HCT116 (cell line): Measurements from ENCODE around the gene CDON. TPM values are rescaled to one million over a fixed set of nuclear protein-coding genes. Genes with fewer than 3 reads are reported as not detected.

Source experiments
- ATAC-seq: fragments of 200-7000 bp; cut with Tn5 transposase; 2 replicates; pipeline ENCODE4 v1.9.1; 2020; ENCODE audit warnings: mild to moderate bottlenecking, moderate library complexity
- BruUV-seq: library from RNA; stranded (reverse); fragments of 400-500 nt; replicated peaks from 2 replicates; lab custom pipeline; 2021; lab: Mats Ljungman, UMichigan
- CTCF ChIA-PET: fragments of 300-600 bp; sonication (Branson Sonifier 250); formaldehyde crosslinking; loops from one replicate; lab custom pipeline; 2021; ENCODE audit warnings: antibody characterized with exemption; lab: Charles Lee
- POLR2A ChIA-PET: fragments of 300-600, 350-600 bp; sonication (Branson Sonifier 250); formaldehyde crosslinking; loops from one replicate; lab custom pipeline; 2021; ENCODE audit warnings: antibody characterized with exemption; lab: Charles Lee
- RAD21 ChIA-PET, 2 experiments: fragments of 300-600 bp; sonication (Branson Sonifier 250); formaldehyde crosslinking; loops; one replicate each; lab custom pipeline; 2023; ENCODE audit warnings: low total read pairs in 2 of 2; ENCODE audit not compliant: uncharacterized antibody in 2 of 2, unreplicated experiment in 2 of 2, low non-redundant PET in 1 of 2; lab: Charles Lee
- DNase-seq: peaks from one replicate; pipeline ENCODE4 v3.0.0-alpha.2; 2010; ENCODE audit warnings: low read depth, low spot score
- H2AFZ ChIP-seq: fragments of 200-600 bp; shearing (Covaris generic), sonication (generic); 2 replicates; pipeline ENCODE4 v1.6.1; 2017; ENCODE audit warnings: low read depth, mixed run types, mixed read lengths, antibody characterized with exemption, low read length; ENCODE audit not compliant: poor library complexity, severe bottlenecking
- H3K27ac ChIP-seq: 2 replicates; pipeline ENCODE4 v1.5.1; 2012; ENCODE audit warnings: low read depth, low read length
- H3K27me3 ChIP-seq: fragments of 200-600 bp; sonication (generic); 2 replicates; pipeline ENCODE4 v1.6.1; 2016; ENCODE audit warnings: mixed run types, low read length, mixed read lengths; ENCODE audit not compliant: insufficient read depth
- H3K36me3 ChIP-seq, 2 experiments: fragments of 200-500 bp in 1 of 2; fragments of 200-600 bp in 1 of 2; sonication (Bioruptor generic) in 1 of 2; sonication (generic) in 1 of 2; 2 replicates each; pipeline versions ENCODE4 v1.5.1 to v1.6.1; 2014 to 2016; ENCODE audit warnings: low read length in 2 of 2, inconsistent platforms in 1 of 2, mixed read lengths in 1 of 2, mixed run types in 1 of 2; ENCODE audit not compliant: insufficient read depth in 2 of 2, control insufficient read depth in 1 of 2
- H3K4me1 ChIP-seq, 2 experiments: fragments of 200-600 bp in 1 of 2; sonication (generic) in 1 of 2; 2 replicates each; pipeline versions ENCODE4 v1.5.1 to v1.6.1; 2012 to 2017; ENCODE audit warnings: low read length in 2 of 2, inconsistent platforms in 1 of 2, mild to moderate bottlenecking in 1 of 2, mixed read lengths in 1 of 2, mixed run types in 1 of 2, moderate library complexity in 1 of 2; ENCODE audit not compliant: insufficient read depth in 2 of 2, control insufficient read depth in 1 of 2
- H3K4me2 ChIP-seq: fragments of 200-600 bp; sonication (generic); 2 replicates; pipeline ENCODE4 v1.6.1; 2017; ENCODE audit warnings: mixed run types, low read length, mixed read lengths
- H3K4me3 ChIP-seq, 2 experiments: fragments of 200-600 bp in 1 of 2; sonication (generic) in 1 of 2; replicated peaks in 1 of 2; 2 replicates each; pipeline ENCODE4 v1.5.1; 2011 to 2016; ENCODE audit warnings: low read length in 2 of 2, control low read depth in 1 of 2, low read depth in 1 of 2, mild to moderate bottlenecking in 1 of 2, mixed read lengths in 1 of 2, mixed run types in 1 of 2
- H3K79me2 ChIP-seq: fragments of 200-600 bp; sonication (generic); 2 replicates; pipeline ENCODE4 v1.6.1; 2017; ENCODE audit warnings: mild to moderate bottlenecking, mixed run types, low read length, moderate library complexity, mixed read lengths; ENCODE audit not compliant: insufficient read depth
- H3K9ac ChIP-seq: fragments of 200-600 bp; sonication (generic); 2 replicates; pipeline ENCODE4 v1.6.1; 2016; ENCODE audit warnings: low read length, mixed read lengths
- H3K9me2 ChIP-seq: fragments of 200-600 bp; sonication (generic), shearing (Covaris generic); 2 replicates; pipeline ENCODE4 v1.6.1; 2017; ENCODE audit warnings: mixed run types, mild to moderate bottlenecking, moderate library complexity; ENCODE audit not compliant: insufficient read depth
- H3K9me3 ChIP-seq, 2 experiments: fragments of 200-500 bp in 1 of 2; fragments of 200-600 bp in 1 of 2; sonication (Bioruptor generic) in 1 of 2; sonication (generic) in 1 of 2; 2 replicates each; pipeline ENCODE4 v1.6.1; 2014 to 2017; ENCODE audit warnings: low read length in 2 of 2, mixed read lengths in 2 of 2, inconsistent platforms in 1 of 2, low read depth in 1 of 2, mild to moderate bottlenecking in 1 of 2, mixed run types in 1 of 2, moderate library complexity in 1 of 2; ENCODE audit not compliant: control insufficient read depth in 1 of 2, insufficient read depth in 1 of 2
- H4K20me1 ChIP-seq: fragments of 200-600 bp; sonication (generic), shearing (Covaris generic); 2 replicates; pipeline ENCODE4 v1.6.1; 2017; ENCODE audit warnings: mixed run types, mild to moderate bottlenecking, moderate library complexity; ENCODE audit not compliant: insufficient read depth
- CBX3 ChIP-seq: IDR thresholded peaks from 2 replicates; pipeline ENCODE4 v1.6.1; 2012; ENCODE audit warnings: low read depth
- FOSL1 ChIP-seq: IDR thresholded peaks from 2 replicates; pipeline ENCODE4 v1.6.1; 2012; ENCODE audit warnings: low read depth
- RAD21 ChIP-seq: IDR thresholded peaks from 2 replicates; pipeline ENCODE4 v1.6.1; 2012; ENCODE audit warnings: low read depth, mild to moderate bottlenecking
- SIN3A ChIP-seq: IDR thresholded peaks from 2 replicates; pipeline ENCODE4 v1.6.1; 2012; ENCODE audit warnings: low read depth
- TCF7L2 ChIP-seq: IDR thresholded peaks from 2 replicates; pipeline ENCODE4 v1.7.0; 2011; ENCODE audit warnings: borderline replicate concordance, inconsistent platforms; ENCODE audit not compliant: insufficient read depth, insufficient read length; ENCODE audit errors: extremely low read depth
- intact Hi-C: fragments of 100-400 bp; cut with micrococcal nuclease; formaldehyde crosslinking; loops from 2 replicates; pipeline ENCODE4 v1.10.0; 2022
- total RNA-seq: library from RNA; stranded (reverse); gene quantifications from one replicate; pipeline ENCODE4 v1.2.1, GENCODE V29; 2021; ENCODE audit not compliant: unreplicated experiment
- TF ChIP-seq, protein P1 (sequence below): IDR thresholded peaks from 2 replicates; pipeline ENCODE4 v1.6.1; 2011; ENCODE audit warnings: mild to moderate bottlenecking, low read length, moderate library complexity; ENCODE audit not compliant: insufficient replicate concordance; ENCODE audit errors: extremely low read depth

The CDON gene
- total RNA-seq, 1 experiment from 2014 or later = 16.9 TPM

DNA sequence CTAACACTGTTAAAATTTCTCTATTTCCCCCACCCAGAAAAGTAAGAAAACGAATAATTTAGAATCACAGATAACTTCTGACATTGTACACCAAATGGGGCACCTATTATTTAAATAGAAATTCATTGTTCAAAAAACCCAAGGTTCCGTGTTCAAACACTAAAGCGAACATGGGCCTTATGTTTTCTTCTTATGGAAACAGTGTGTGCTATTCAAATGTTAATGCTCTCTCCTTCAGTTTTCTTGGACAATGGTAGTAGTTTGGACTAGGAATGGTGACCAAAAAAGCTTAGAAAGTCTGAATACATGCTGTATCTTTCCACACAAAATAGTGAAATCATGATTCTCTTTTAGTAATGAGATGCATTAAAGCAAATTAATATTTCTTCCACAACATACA is 83.2 kb downstream of the CDON start:
- H3K9ac ChIP-seq = no peak overlapping the region
- RAD21 ChIA-PET = no interaction called here
- H3K36me3 ChIP-seq = peaks cover 0 to 3% of the 10 kb centered on the region in 2 experiments; a peak in 1 of 4 replicates
- no peak overlapping the region for H3K4me2 ChIP-seq
- POLR2A ChIA-PET = no interaction called here
- no peak overlapping the region for H3K4me3 ChIP-seq
- H3K9me3 ChIP-seq = no peaks in the 10 kb centered on the region
- intact Hi-C loops = no loop called here
- CTCF ChIA-PET = no interaction called here
- H3K79me2 ChIP-seq = no peaks in the 10 kb centered on the region
- DNase-seq (no peak), ATAC-seq (no peak)
- no peaks in the 10 kb centered on the region for H4K20me1 ChIP-seq
- H3K27me3 ChIP-seq = no peaks in the 10 kb centered on the region
- no peaks in the 10 kb centered on the region for H3K9me2 ChIP-seq
- H3K27ac ChIP-seq = no peak overlapping the region
- H2AFZ ChIP-seq = no peak overlapping the region
- H3K4me1 ChIP-seq = 0 out of 4 replicates have a peak, but pooled peaks cover 3 to 6% of the 10 kb centered on the region in 2 experiments
- TF ChIP-seq, protein P1, sequence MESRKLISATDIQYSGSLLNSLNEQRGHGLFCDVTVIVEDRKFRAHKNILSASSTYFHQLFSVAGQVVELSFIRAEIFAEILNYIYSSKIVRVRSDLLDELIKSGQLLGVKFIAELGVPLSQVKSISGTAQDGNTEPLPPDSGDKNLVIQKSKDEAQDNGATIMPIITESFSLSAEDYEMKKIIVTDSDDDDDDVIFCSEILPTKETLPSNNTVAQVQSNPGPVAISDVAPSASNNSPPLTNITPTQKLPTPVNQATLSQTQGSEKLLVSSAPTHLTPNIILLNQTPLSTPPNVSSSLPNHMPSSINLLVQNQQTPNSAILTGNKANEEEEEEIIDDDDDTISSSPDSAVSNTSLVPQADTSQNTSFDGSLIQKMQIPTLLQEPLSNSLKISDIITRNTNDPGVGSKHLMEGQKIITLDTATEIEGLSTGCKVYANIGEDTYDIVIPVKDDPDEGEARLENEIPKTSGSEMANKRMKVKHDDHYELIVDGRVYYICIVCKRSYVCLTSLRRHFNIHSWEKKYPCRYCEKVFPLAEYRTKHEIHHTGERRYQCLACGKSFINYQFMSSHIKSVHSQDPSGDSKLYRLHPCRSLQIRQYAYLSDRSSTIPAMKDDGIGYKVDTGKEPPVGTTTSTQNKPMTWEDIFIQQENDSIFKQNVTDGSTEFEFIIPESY = no peak
- no TSS peak for BruUV-seq

DNA sequence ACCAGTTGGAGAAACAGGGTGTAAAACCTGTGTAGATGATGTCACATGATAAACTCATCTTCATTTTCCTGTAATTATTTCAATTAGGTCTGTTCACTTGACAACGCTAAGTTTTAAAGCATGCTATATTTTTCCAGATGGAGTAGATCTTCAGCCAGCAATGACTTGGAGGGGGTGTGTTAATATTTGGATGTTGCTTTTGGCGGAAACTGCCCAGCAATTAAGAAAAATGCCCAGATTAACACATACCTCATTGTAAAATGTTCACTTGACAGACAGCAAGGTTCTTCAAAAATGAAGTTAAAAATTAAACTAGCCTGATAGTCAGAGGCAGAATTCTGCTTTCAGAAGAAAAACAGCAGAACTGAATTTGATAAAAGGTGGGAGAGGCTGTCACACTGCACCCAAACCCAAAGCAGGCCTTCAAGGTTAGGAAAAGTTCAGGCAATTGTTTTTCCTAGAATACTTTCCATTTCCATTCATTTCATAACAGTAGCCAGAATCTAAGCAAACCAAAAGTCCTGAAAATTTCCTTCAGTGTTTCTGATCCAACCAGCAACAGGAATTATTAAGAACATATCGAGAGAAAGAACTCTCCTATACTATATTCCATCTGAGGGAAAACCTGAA is 83.8 kb downstream of the CDON start:
- 0 out of 4 replicates have a peak, but pooled peaks cover 0 to 2% of the 10 kb centered on the region in 2 experiments for H3K4me1 ChIP-seq
- no peak overlapping the region for H3K27ac ChIP-seq
- intact Hi-C loops = no loop called here
- H3K4me3 ChIP-seq = no peak overlapping the region
- no peaks in the 10 kb centered on the region for H3K27me3 ChIP-seq
- no peaks in the 10 kb centered on the region for H4K20me1 ChIP-seq
- DNase-seq (no peak), ATAC-seq (no peak)
- ChIA-PET CTCF (no interaction called here), POLR2A (no interaction called here), RAD21 (no interaction called here)
- no peaks in the 10 kb centered on the region for H3K79me2 ChIP-seq
- H3K36me3 ChIP-seq = peaks cover 0 to 3% of the 10 kb centered on the region in 2 experiments; a peak in 1 of 4 replicates
- H2AFZ ChIP-seq = no peak overlapping the region
- no TSS peak for BruUV-seq
- H3K9me2 ChIP-seq = no peaks in the 10 kb centered on the region
- H3K4me2 ChIP-seq = no peak overlapping the region
- no peaks in the 10 kb centered on the region for H3K9me3 ChIP-seq
- TF ChIP-seq RAD21 (no peak), TCF7L2 (no peak), CBX3 (no peak), SIN3A (no peak), FOSL1 (no peak)
- H3K9ac ChIP-seq = no peak overlapping the region
